GM21717 (cell line): ENCODE data around the gene AGBL4.

ENCODE experiments used
- ATAC-seq: cut with Tn5 transposase; IDR thresholded peaks from one replicate; pipeline ENCODE4 v1.9.1; 2021; ENCODE audit warnings: mild to moderate bottlenecking, moderate library complexity; ENCODE audit not compliant: unreplicated experiment

Gene AGBL4

DNA sequence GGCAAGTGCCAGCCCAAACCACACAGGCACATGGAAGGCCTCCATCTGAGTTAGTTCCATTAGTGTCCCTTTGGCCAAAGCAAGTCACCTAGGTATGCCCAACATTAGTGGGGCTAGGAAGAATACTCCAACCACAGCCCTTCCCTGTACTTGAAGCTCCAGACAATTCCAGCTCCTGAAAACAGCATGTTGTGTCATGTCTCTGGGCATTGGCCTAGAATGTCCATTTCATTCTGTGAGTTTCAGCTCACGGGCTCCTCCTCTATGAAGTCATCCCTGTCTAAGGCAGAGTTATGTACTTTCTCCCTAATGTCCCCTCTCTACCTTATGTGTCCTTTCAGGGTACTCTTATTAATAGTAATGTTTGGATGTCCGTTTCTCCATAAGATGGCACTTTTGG, 1455.3 kb downstream of the AGBL4 start:
- ATAC-seq: no peak

DNA sequence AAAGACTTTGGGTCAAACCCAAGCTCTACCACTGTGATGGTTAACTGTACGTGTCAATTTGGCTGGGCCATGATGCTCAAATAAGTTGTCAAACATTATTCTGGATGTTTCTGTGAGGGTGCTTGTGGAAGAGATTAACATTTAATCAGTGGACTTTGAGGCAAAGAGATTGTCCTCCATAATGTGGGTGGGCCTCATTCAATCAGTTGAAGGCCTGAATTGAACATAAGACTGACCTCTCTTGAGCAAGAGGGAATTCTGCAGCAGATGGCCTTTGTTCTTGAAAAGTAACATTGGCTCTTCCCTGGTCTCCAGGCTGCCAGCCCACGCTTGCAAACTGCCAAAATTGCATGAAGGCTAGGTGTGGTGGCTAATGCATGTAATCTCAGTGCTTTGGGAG, 1457.3 kb downstream of the AGBL4 start:
- ATAC-seq: no peak

- no peak for ATAC-seq
Measured at GRCh38 chr1:48563021-48563420, 1460.7 kb downstream of the AGBL4 start.

DNA sequence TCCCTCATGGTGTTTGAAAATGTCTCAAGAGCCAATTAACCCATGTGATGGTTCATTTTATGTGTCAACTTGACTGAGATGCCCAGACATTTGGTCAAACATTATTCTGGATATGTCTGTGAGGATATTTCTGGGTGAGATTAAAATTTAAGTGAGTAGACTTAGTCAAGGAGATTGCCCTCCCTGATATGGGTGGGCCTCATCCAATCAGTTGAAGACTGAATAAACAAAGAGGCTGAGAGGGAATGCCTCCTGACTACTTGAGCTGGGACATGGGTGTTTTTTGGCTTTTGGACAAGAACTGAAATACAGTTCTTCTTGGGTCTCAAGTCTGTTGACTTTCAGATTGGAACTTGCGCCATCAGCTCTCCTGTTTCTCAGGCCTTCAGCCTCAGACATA, 1462.3 kb downstream of the AGBL4 start:
- ATAC-seq: no peak

DNA sequence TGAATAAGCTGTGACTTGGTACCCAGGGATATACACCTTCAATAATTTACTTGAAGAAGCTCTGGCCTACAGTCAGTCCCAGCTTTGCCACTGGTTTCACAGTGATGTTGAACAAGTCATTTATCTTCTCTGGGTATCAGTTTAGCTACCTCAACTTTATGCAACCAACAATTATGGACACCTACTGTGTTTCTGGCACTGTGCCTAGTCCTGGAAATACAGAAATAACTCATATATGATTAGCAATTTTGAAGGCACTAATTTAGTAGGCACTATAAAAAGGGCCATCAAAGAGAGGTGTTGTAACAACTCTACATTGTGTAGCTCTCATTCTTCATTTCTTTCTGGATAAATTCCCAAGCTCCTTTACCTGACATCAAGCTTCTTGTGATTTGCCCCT, 1463.2 kb downstream of the AGBL4 start:
- no peak for ATAC-seq

GRCh38 chr1:48560116-48560515, 1463.6 kb downstream of the AGBL4 start:
- no peak for ATAC-seq

- no peak for ATAC-seq
Measured at GRCh38 chr1:48558366-48558765, 1465.4 kb downstream of the AGBL4 start.

DNA sequence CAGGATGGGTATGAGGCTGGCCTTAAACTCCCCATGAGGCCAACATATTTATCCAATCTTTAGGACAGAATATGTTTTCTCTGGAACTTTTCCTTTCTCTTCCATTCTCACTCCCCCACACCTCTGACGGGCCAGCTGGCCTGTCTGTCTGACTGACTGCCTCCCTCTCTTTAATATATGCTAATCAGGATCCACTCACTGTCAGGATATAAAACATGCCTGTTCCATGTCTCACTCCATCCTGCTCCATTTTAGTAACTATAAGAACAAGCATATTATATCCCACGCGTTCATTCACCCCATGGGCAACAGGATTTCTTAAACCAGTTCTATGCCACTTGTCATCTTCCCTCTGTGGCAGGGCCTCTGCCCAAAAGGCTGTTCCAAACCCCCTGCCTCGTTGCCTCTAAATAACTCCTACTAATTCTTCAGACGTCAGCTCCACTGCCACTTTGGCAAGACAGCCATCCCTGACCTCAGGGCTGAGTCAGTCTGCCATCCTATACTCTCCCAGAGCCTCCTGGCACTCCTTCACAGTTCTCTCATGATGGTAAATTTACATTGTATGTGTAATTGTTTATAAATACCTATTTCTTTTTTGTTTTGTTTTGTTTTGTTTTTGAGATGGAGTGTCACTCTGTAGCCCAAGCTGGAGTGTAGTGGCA, 1467.4 kb downstream of the AGBL4 start:
- ATAC-seq: no peak

- no peak for ATAC-seq
Measured at GRCh38 chr1:48555271-48555670, 1468.5 kb downstream of the AGBL4 start.

GRCh38 chr1:48552903-48553606, 1470.7 kb downstream of the AGBL4 start:
- no peak for ATAC-seq

DNA sequence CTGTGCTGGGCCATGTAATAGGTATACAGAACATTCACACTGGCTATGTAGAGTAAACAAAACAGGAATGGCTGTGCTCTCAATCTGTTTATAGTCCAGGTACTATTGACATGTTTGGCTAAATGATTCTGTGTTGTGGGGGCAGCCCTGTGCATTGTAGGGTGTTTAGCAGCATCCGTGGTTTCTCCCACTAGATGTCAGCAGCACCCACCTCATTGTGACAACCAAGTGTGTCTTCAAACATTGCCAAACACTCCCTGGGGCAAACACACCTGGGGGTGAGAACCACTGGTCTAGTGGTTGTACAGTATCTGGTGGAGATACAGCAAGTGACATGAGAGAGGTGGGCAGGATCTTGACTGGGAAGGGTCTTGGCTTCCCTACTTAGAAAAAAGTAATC, 1471.3 kb downstream of the AGBL4 start:
- ATAC-seq: no peak

DNA sequence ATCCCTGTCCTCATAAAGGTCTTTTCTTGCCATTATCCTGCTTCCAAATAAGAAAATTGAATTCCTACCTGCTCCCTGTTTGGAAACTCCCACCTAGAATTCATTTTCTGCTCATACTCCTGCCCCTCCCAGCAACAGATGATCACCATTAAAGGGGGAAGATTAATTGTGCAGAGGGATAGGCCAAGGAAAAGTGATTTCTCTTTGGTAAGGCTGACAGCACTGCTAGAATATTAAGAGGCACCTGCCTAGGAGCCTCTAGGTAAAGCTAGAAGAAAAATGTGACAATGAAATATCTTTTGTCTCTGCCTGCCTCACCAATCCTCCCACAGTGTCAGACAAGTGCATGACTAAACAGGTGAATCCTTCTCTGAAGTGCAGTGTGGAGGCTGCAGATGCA, 1474.8 kb downstream of the AGBL4 start:
- no peak for ATAC-seq

DNA sequence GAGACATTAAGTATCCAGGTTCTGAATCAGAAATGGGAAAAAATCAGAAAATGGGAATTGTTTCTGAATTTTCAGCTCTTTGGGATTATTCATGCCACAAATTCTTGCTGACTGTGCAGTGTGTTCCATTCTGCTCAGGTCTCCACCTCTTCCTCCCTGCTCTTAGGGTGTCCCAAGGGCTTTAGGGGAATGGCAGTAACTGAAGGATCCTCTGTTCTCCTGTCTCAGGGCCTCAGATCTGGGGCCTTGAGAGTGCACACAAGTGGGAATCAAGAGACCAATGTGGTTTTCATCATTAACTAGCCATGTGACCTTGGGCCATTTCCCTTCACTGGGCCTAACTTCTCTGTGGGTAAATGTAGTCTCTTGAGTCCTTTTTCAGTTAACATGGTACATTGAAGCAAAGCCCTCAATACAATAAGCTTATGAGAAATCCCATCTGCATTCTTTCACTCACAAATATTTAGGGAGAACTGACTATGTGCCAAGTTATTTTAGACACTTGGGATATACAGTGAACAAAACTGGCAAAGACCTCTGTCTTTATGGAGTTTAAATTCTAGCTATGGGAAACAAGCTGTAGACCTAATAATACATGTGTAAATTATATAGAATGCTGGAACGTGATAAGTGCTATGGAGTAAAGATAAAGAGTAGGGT, 1476.1 kb downstream of the AGBL4 start:
- no peak for ATAC-seq

GRCh38 chr1:48543854-48544253, 1479.9 kb downstream of the AGBL4 start:
- no peak for ATAC-seq

- no peak for ATAC-seq
Measured at GRCh38 chr1:48540587-48540986, 1483.2 kb downstream of the AGBL4 start.

- ATAC-seq: no peak
Measured at GRCh38 chr1:48536477-48536876, 1487.3 kb downstream of the AGBL4 start.

DNA sequence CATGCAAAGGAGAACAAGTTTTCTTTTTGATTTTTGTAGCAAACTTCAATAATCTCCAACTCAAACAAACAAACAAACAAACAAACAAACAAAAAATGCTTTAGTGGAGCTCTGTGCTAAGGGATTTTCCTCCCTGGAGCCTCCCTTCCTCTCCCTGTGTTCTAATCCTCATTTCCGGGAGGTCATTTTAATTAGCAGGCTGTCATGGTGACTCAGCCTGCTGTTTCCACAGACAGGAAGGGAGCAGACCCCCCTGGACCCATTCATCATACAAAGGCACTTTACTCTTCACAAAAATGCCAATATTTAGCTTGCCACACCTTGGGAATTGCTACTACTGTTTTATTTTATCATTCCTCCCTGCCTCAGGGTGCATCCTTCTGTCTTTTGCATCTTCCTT, 1490.8 kb downstream of the AGBL4 start:
- ATAC-seq: no peak

- ATAC-seq: peak; percentile 77
Measured at GRCh38 chr1:48530727-48531351, 1492.9 kb downstream of the AGBL4 start.

GRCh38 chr1:48527051-48527450, 1496.7 kb downstream of the AGBL4 start:
- ATAC-seq: no peak

DNA sequence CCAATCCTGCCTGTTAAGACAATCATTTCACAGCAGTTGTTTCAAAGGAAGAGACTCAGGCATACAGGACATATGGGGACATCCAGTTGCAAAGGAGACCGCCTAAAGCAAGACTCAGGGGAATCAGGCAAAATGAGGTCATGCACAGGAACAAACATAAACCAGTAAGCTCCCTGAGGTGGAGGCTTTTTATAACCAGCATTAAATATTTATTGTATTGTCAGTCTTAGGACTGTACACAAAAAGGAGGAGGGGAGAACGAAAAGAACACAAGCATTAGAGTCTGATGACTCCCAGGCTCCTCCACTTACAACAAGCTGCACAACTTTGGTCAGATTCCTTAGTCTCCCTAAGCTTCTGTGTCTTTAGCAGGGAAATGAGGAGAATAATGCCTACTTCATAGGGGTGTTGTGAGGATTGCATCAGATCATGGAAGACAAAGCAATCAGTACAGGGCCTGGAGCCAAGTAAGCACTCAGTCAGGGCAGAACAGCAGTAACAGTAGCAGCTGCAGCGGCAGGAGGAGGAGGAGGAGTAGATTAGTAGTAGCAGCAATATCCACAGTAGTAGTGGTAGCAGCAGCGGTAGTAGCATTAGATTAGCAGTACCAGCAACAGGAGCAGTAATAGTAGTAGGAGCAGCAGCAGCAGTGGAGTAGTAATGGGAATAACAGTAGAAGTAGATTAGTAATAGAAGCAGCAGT, 1497.6 kb downstream of the AGBL4 start:
- no peak for ATAC-seq

DNA sequence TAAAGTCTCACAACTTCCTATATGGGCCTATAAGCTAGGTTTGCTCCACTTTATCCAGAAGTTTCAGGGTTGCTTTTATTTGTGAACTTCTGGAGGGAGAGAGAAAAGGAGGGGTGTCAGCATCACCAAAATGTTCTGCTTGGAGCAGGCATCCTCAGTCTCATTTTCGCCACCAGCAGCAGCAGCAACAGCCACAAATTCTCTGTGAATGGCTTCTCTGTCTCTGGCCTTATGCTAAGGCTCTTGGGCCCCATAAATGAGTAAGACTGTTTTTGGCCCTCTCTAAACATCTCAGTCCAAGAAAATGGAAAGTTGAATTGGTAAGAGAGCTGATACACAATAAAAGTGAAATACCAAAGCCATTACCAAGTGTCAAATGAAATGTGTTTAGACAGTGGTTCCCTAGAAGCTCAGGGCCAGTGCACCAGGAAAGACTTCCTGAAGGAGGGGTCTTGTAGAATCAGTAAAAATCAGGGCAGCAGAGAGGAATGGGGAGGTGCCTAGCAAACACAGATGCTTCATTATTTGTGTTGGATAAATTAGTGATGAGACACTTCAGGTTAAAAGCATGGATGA, 1498.8 kb downstream of the AGBL4 start:
- no peak for ATAC-seq
